ENCODE measurements around the gene THBS1. TPM values are rescaled to one million over a fixed set of nuclear protein-coding genes. Genes with fewer than 3 reads are reported as not detected.

The THBS1 gene
- total RNA-seq, 1 experiment from 2014 or later: 393 TPM

GRCh38 chr15:39593656-39594445 is 13.0 kb downstream of the THBS1 start:
- Mint-ChIP-seq H3K36me3 (ENCODE audit: insufficient read depth, unreplicated experiment) (peaks cover 89% of the 10 kb centered on the region), H3K9me3 (ENCODE audit: unreplicated experiment) (no peaks in the 10 kb centered on the region), H3K27me3 (ENCODE audit: insufficient read depth, unreplicated experiment) (no peaks in the 10 kb centered on the region), H3K27ac (ENCODE audit: low read depth, unreplicated experiment) (peak overlapping the region; percentile 43), H3K4me3 (ENCODE audit: unreplicated experiment) (no peak overlapping the region), H3K4me1 (ENCODE audit: insufficient read depth, unreplicated experiment) (peaks cover 20% of the 10 kb centered on the region)
- no peak for DNase-seq (ENCODE audit: unreplicated experiment)
- CTCF ChIA-PET: interaction anchor here (0.7 to 1.8 kb wide), 4 partner anchors 11 to 194 kb away, joined by 3 to 6 read pairs (median 4); no protein-coding TSS in a partner anchor
- BruUV-seq (replicated peaks): no TSS peak
- intact Hi-C loops (cut with micrococcal nuclease): no loop called here
- TF ChIP-seq CTCF (IDR thresholded peaks at IDR 0.05; ENCODE audit: unreplicated experiment): no peak
- POLR2A ChIA-PET: interaction anchor here (0.9 to 1.8 kb wide), 3 partner anchors 12 to 47 kb away, joined by 3 to 5 read pairs (median 3); no protein-coding TSS in a partner anchor

- no peak for DNase-seq (ENCODE audit: unreplicated experiment)
- TF ChIP-seq CTCF (IDR thresholded peaks at IDR 0.05; ENCODE audit: unreplicated experiment): no peak
- H3K4me3 Mint-ChIP-seq (ENCODE audit: unreplicated experiment): no peak overlapping the region
- peak overlapping the region; percentile 43 for H3K27ac Mint-ChIP-seq (ENCODE audit: low read depth, unreplicated experiment)
- H3K27me3 Mint-ChIP-seq (ENCODE audit: insufficient read depth, unreplicated experiment): no peaks in the 10 kb centered on the region
- peaks cover 80% of the 10 kb centered on the region for H3K36me3 Mint-ChIP-seq (ENCODE audit: insufficient read depth, unreplicated experiment)
- H3K9me3 Mint-ChIP-seq (ENCODE audit: unreplicated experiment): no peaks in the 10 kb centered on the region
- CTCF ChIA-PET: interaction anchor here (0.7 to 1.8 kb wide), 5 partner anchors 12 to 414 kb away, joined by 3 to 6 read pairs (median 3); no protein-coding TSS in a partner anchor
- POLR2A ChIA-PET: interaction anchor here (0.6 to 1.8 kb wide), 5 partner anchors 13 to 145 kb away, joined by 3 to 5 read pairs (median 3); no protein-coding TSS in a partner anchor
- BruUV-seq (replicated peaks): no TSS peak
- peaks cover 17% of the 10 kb centered on the region for H3K4me1 Mint-ChIP-seq (ENCODE audit: insufficient read depth, unreplicated experiment)
- intact Hi-C loops (cut with micrococcal nuclease): no loop called here
Observed at GRCh38 chr15:39594446-39595337, 13.8 kb downstream of the THBS1 start.

- DNase-seq (ENCODE audit: unreplicated experiment): no peak
- Mint-ChIP-seq H3K27ac (ENCODE audit: low read depth, unreplicated experiment) (peak overlapping the region; percentile 81), H3K36me3 (ENCODE audit: insufficient read depth, unreplicated experiment) (peaks cover 72% of the 10 kb centered on the region), H3K9me3 (ENCODE audit: unreplicated experiment) (no peaks in the 10 kb centered on the region), H3K27me3 (ENCODE audit: insufficient read depth, unreplicated experiment) (no peaks in the 10 kb centered on the region), H3K4me3 (ENCODE audit: unreplicated experiment) (no peak overlapping the region), H3K4me1 (ENCODE audit: insufficient read depth, unreplicated experiment) (peaks cover 17% of the 10 kb centered on the region)
- TSS peak; percentile 43 for BruUV-seq (replicated peaks)
- intact Hi-C loops (cut with micrococcal nuclease): no loop called here
- POLR2A ChIA-PET: interaction anchor here (0.6 to 1.8 kb wide), 5 partner anchors 30 to 418 kb away, joined by 3 to 5 read pairs (median 3); no protein-coding TSS in a partner anchor
- TF ChIP-seq CTCF (IDR thresholded peaks at IDR 0.05; ENCODE audit: unreplicated experiment): no peak
- CTCF ChIA-PET: interaction anchor here (0.7 to 1.8 kb wide), 7 partner anchors 13 to 415 kb away, joined by 3 to 6 read pairs (median 4); no protein-coding TSS in a partner anchor
Observed at GRCh38 chr15:39595338-39596221, 14.7 kb downstream of the THBS1 start.

All from MCF 10A (cell line).